Subcutaneous abdominal adipose tissue (tissue), 5 donors: ENCODE results near the gene ELAVL1.
"Not testable (repeated sequence)": the region's sequence is repeated elsewhere in the genome, so short reads cannot be mapped to it uniquely, and the experiment has no call there.

Experiments
- H3K27ac ChIP-seq: one replicate; pipeline ENCODE4 v1.7.0; 2013; ENCODE audit warnings: low read depth, mild to moderate bottlenecking, inconsistent platforms, low read length, moderate library complexity
- H3K27me3 ChIP-seq, 5 donors: one replicate each; pipeline ENCODE4 v1.7.0; 2013; ENCODE audit warnings: low read length in 5 of 5, inconsistent platforms in 1 of 5; ENCODE audit not compliant: control insufficient read depth in 5 of 5, insufficient read depth in 4 of 5
- H3K36me3 ChIP-seq, 5 donors: one replicate each; pipeline ENCODE4 v1.7.0; 2013; ENCODE audit warnings: low read length in 5 of 5; ENCODE audit not compliant: control insufficient read depth in 5 of 5, insufficient read depth in 5 of 5
- H3K4me1 ChIP-seq, 5 donors: one replicate each; pipeline ENCODE4 v1.7.0; 2013; ENCODE audit warnings: low read length in 5 of 5, mild to moderate bottlenecking in 3 of 5, moderate library complexity in 1 of 5; ENCODE audit not compliant: control insufficient read depth in 5 of 5, insufficient read depth in 5 of 5
- H3K4me3 ChIP-seq, 5 donors: one replicate each; pipeline ENCODE4 v1.7.0; 2013; ENCODE audit warnings: low read length in 5 of 5, low read depth in 1 of 5
- H3K9ac ChIP-seq, 5 donors: one replicate each; pipeline ENCODE4 v1.7.0; 2013; ENCODE audit warnings: low read length in 5 of 5, mild to moderate bottlenecking in 4 of 5, moderate library complexity in 3 of 5
- H3K9me3 ChIP-seq, 5 donors: one replicate each; pipeline ENCODE4 v1.7.0; 2013; ENCODE audit warnings: low read length in 5 of 5; ENCODE audit not compliant: control insufficient read depth in 5 of 5
- donor health status: healthy.
- donor health status: healthy.
- donor health status: healthy.
- donor health status: healthy.
- donor health status: healthy.

Gene ELAVL1

DNA sequence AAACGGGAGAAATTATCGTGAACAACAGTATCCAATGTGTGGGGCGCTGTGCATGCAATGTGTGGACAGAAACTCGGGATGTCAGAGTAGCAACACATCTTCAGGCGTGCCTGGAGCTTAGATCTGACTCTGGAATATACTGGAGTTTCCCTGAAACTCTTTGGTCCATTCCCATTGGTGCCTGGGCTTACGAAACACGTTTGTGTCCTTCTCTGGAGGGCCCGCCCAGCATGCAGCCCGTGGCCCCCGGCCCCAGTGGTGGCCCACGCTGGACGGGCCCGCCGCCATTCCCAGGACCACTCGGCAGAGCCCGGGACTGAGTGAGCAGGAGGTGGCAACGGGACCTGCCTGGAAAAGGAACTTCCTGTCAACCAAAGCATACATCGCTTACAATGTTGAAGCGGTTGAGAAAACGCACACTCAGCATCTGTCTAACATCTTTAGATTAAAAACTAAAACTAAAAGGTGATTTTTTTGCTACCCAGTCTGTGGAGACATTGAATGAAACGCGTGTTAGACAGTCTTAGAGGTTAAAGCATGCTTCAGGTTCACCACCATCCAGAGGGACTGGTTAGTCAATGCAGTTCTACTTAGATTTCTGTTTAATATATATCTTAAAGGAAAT is 42.7 kb downstream of the ELAVL1 start:
- no peaks in the 10 kb centered on the region for H3K9me3 ChIP-seq
- H3K4me3 ChIP-seq, result no peak overlapping the region
- no peaks in the 10 kb centered on the region for H3K4me1 ChIP-seq
- H3K36me3 ChIP-seq, result peaks cover 4 to 83% (median 76%) of the 10 kb centered on the region in 5 donors
- no peaks in the 10 kb centered on the region for H3K27me3 ChIP-seq
- H3K9ac ChIP-seq, result no peak overlapping the region
- H3K27ac ChIP-seq, result no peak overlapping the region

GRCh38 chr19:7961920-7962626 is 43.4 kb downstream of the ELAVL1 start:
- Histone ChIP-seq H3K4me1 (no peaks in the 10 kb centered on the region), H3K4me3 (no peak overlapping the region), H3K27me3 (no peaks in the 10 kb centered on the region), H3K27ac (no peak overlapping the region), H3K36me3 (peaks cover 4 to 80% (median 69%) of the 10 kb centered on the region in 5 donors), H3K9me3 (no peaks in the 10 kb centered on the region), H3K9ac (no peak overlapping the region)

DNA sequence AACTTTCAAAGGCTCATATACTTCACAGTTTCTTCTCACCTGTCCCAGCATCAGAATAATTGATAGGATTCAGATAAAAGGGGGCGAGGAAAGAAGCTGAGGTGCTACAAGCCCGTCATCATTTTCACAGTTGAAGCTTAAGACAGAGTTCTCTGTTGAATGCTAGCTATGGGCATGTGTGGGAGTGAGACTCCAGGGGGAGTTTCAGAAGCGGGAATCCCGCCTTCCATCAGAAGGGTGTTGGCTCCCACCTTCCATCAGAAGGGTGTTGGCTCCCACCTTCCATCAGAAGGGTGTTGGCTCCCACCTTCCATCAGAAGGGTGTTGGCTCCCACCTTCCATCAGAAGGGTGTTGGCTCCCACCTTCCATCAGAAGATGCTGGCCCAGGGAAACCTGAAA is 44.4 kb downstream of the ELAVL1 start:
- H3K27ac ChIP-seq, H3K4me1 ChIP-seq, H3K9me3 ChIP-seq, H3K9ac ChIP-seq, H3K4me3 ChIP-seq, H3K27me3 ChIP-seq: not testable (repeated sequence)
- peaks cover 4 to 70% (median 59%) of the 10 kb centered on the region in 5 donors for H3K36me3 ChIP-seq

DNA sequence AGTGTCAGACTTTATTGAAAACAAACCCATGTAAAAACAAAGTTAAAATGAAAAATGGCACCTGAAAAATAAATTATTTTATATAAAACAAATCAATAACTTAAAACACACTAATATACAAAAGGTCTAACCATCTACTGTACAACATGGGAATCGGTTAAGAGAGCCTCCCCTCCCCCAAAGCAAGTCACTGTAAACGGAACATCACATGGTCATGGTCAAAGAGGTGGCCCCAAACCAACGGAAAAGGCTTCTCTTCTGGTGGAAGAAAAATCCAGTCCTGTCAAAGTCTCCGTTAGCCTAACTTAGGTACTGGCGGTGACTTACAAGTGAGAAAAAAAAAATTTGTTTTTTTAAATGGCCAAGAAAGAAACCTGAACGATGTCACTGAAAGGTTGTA is 46.2 kb downstream of the ELAVL1 start:
- no peak overlapping the region for H3K4me3 ChIP-seq
- H3K27me3 ChIP-seq, result no peaks in the 10 kb centered on the region
- no peak overlapping the region for H3K27ac ChIP-seq
- H3K9me3 ChIP-seq, result no peaks in the 10 kb centered on the region
- H3K36me3 ChIP-seq, result peaks cover 4 to 51% (median 41%) of the 10 kb centered on the region in 5 donors
- no peak overlapping the region for H3K9ac ChIP-seq
- H3K4me1 ChIP-seq, result no peaks in the 10 kb centered on the region

GRCh38 chr19:7955696-7956095 is 49.7 kb downstream of the ELAVL1 start:
- H3K9ac ChIP-seq, result no peak overlapping the region

GRCh38 chr19:7953576-7953975 is 51.9 kb downstream of the ELAVL1 start:
- peaks cover 0 to 8% (median 5%) of the 10 kb centered on the region in 5 donors for H3K36me3 ChIP-seq
- no peak overlapping the region for H3K9ac ChIP-seq
- H3K27me3 ChIP-seq, result no peaks in the 10 kb centered on the region
- peaks cover 0 to 19% (median 11%) of the 10 kb centered on the region in 5 donors for H3K4me1 ChIP-seq
- no peak overlapping the region for H3K27ac ChIP-seq
- H3K9me3 ChIP-seq, result no peaks in the 10 kb centered on the region
- no peak overlapping the region for H3K4me3 ChIP-seq

More at GRCh38 chr19:7955696-7956095, 49.7 kb downstream of the ELAVL1 start:
- Histone ChIP-seq H3K4me3 (no peak overlapping the region), H3K27me3 (no peaks in the 10 kb centered on the region), H3K36me3 (peaks cover 0 to 17% (median 6%) of the 10 kb centered on the region in 5 donors), H3K9me3 (no peaks in the 10 kb centered on the region), H3K27ac (no peak overlapping the region), H3K4me1 (peaks cover 0 to 19% (median 11%) of the 10 kb centered on the region in 5 donors)

DNA sequence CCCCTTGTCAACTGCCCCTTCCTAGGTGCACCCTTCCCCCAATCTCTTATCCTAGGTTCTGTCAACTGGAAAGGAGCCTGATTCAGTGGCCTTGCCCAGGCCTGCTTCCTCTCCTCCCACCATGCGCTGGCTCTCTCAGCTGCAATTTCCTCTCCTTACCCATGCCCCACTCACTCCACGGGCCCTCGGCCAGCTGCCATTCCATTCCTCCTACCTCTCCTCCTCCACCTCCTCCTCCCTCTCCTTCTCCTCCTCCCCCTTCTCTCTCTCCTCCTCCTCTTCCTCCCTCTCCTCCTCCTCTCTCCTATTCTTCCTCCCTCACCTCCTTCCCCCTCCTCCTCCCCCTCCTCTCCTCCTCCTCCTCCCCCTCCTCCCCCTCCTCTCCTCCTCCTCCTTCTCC is 52.4 kb downstream of the ELAVL1 start:
- Histone ChIP-seq H3K4me1 (peaks cover 0 to 19% (median 11%) of the 10 kb centered on the region in 5 donors), H3K27me3 (no peaks in the 10 kb centered on the region), H3K36me3 (peaks cover 0 to 5% (median 1%) of the 10 kb centered on the region in 5 donors), H3K9ac (peak overlapping the region in 1 of 5 donors; percentile 14), H3K27ac (no peak overlapping the region), H3K4me3 (no peak overlapping the region), H3K9me3 (no peaks in the 10 kb centered on the region)

DNA sequence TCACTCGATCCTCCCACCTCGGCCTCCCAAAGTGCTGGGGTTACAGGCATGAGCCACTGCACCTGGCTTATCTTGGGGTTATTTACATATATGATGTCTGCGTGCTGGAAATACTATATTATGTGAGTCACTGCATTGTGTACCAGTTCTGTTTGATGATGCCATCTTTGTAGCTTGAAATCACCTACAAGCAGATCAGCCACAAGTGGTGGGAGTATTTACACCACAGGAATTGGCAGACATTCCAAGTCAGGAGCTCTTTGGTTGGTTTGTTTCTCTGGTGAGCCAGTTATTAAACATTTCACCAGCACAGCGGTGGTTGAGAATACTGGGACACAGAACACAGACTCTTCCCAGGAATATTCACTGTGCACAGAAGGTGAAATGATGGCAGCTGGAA is 57.5 kb downstream of the ELAVL1 start:
- Histone ChIP-seq H3K4me3 (no peak overlapping the region), H3K9ac (no peak overlapping the region), H3K27ac (no peak overlapping the region), H3K27me3 (peaks cover 0 to 3% (median 0%) of the 10 kb centered on the region in 5 donors), H3K9me3 (no peaks in the 10 kb centered on the region), H3K36me3 (no peaks in the 10 kb centered on the region), H3K4me1 (peaks cover 5 to 24% (median 15%) of the 10 kb centered on the region in 5 donors)

DNA sequence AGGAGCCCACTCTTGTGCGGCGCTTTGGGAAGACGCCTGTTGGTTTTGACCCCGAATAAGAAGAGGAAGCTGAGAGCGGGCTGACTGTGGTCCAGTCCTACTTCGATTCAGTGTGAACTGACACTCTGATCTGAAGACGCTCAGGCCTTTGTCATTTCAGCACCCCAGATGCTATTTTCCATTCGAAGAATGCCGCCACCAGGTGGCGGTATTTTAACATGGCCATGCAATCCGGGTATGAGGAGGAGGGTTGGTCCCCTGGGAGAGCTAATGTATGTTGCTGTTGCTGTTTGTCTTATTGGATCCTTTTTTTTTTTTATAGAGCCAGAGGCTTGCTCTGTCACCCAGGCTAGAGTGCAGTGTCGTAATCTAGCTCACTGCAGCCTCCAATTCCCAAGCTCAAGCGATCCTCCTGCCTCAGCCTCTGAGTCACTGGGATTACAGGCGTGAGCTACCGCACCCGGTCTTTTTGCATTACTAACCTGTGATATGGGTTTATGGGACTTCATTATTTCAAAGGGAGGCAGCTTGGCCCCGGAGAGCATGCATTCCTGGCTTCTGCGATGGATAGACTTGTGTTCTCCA is 61.2 kb downstream of the ELAVL1 start:
- Histone ChIP-seq H3K4me3 (peak overlapping the region; percentile 69 to 89 (median 74)), H3K36me3 (peaks cover 0 to 16% (median 14%) of the 10 kb centered on the region in 5 donors), H3K9ac (peak overlapping the region; percentile 55 to 92 (median 82)), H3K9me3 (no peaks in the 10 kb centered on the region), H3K27ac (peak overlapping the region; percentile 93), H3K27me3 (peaks cover 0 to 3% (median 0%) of the 10 kb centered on the region in 5 donors), H3K4me1 (peaks cover 7 to 27% (median 22%) of the 10 kb centered on the region in 5 donors)
